GM23338 (cell line): Measurements from ENCODE around the gene CHCHD3.

ENCODE experiments used
- NANOG ChIP-seq: IDR thresholded peaks from 2 replicates; pipeline ENCODE4 v1.6.1; 2016; ENCODE audit warnings: antibody characterized with exemption, borderline replicate concordance
- POLR2AphosphoS5 ChIP-seq: IDR thresholded peaks from 2 replicates; pipeline ENCODE4 v1.6.1; 2016; ENCODE audit warnings: antibody characterized with exemption, low read depth
- REST ChIP-seq: IDR thresholded peaks from one replicate; pipeline ENCODE4 v1.6.1; 2018; ENCODE audit warnings: antibody characterized with exemption; ENCODE audit not compliant: unreplicated experiment
- TF ChIP-seq, protein P1 (sequence below), 2 experiments: fragments of 200-600 bp in 1 of 2; sonication (generic) in 1 of 2; conservative IDR thresholded peaks; 2 replicates each; pipeline versions ENCODE4 v1.5.1 to v1.6.1; 2016 to 2017; ENCODE audit warnings: antibody characterized with exemption in 2 of 2, low read depth in 2 of 2, mild to moderate bottlenecking in 2 of 2, moderate library complexity in 1 of 2

GRCh38 chr7:132804849-132805485 lies 276.9 kb downstream of the CHCHD3 start:
- TF ChIP-seq, protein P1, sequence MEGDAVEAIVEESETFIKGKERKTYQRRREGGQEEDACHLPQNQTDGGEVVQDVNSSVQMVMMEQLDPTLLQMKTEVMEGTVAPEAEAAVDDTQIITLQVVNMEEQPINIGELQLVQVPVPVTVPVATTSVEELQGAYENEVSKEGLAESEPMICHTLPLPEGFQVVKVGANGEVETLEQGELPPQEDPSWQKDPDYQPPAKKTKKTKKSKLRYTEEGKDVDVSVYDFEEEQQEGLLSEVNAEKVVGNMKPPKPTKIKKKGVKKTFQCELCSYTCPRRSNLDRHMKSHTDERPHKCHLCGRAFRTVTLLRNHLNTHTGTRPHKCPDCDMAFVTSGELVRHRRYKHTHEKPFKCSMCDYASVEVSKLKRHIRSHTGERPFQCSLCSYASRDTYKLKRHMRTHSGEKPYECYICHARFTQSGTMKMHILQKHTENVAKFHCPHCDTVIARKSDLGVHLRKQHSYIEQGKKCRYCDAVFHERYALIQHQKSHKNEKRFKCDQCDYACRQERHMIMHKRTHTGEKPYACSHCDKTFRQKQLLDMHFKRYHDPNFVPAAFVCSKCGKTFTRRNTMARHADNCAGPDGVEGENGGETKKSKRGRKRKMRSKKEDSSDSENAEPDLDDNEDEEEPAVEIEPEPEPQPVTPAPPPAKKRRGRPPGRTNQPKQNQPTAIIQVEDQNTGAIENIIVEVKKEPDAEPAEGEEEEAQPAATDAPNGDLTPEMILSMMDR (conservative IDR thresholded peaks at IDR 0.05; ENCODE audit: low read depth in 2 of 2), result no peak
- no peak for TF ChIP-seq REST
- TF ChIP-seq POLR2AphosphoS5, result no peak
- no peak for TF ChIP-seq NANOG
